OCI-LY1 (cell line): ENCODE results near the gene TNFRSF1A.

Experiments used
- H2AFZ ChIP-seq: fragments of 200-600 bp; sonication (generic), shearing (Covaris generic); 2 replicates; pipeline ENCODE4 v1.6.0; 2014; ENCODE audit warnings: antibody characterized with exemption, mild to moderate bottlenecking, low read length
- H3F3A ChIP-seq: fragments of 200-600 bp; sonication (generic), shearing (Covaris generic); 2 replicates; pipeline ENCODE4 v1.6.0; 2014; ENCODE audit warnings: mild to moderate bottlenecking, antibody characterized with exemption, low read length, moderate library complexity; ENCODE audit not compliant: insufficient read depth
- H3K27ac ChIP-seq: fragments of 200-600 bp; sonication (generic); 2 replicates; pipeline ENCODE4 v1.5.1; 2014; ENCODE audit warnings: low read length, mixed run types, mild to moderate bottlenecking, low read depth; ENCODE audit not compliant: poor library complexity, severe bottlenecking
- H3K27me3 ChIP-seq: fragments of 200-600 bp; sonication (generic); 2 replicates; pipeline ENCODE4 v1.6.0; 2014; ENCODE audit warnings: antibody characterized with exemption, mild to moderate bottlenecking, low read length, moderate library complexity; ENCODE audit not compliant: insufficient read depth
- H3K36me3 ChIP-seq: fragments of 200-600 bp; sonication (generic); 2 replicates; pipeline ENCODE4 v1.6.1; 2014; ENCODE audit warnings: mild to moderate bottlenecking, antibody characterized with exemption, low read length, moderate library complexity, mixed read lengths; ENCODE audit not compliant: insufficient read depth
- H3K4me1 ChIP-seq: fragments of 200-600 bp; sonication (generic); 2 replicates; pipeline ENCODE4 v1.5.1; 2014; ENCODE audit warnings: mild to moderate bottlenecking, low read length, moderate library complexity; ENCODE audit not compliant: insufficient read depth, severe bottlenecking
- H3K4me2 ChIP-seq: fragments of 200-600 bp; sonication (generic), shearing (Covaris generic); 2 replicates; pipeline ENCODE4 v1.6.1; 2014; ENCODE audit warnings: low read length
- H3K4me3 ChIP-seq: fragments of 200-600 bp; sonication (generic); 2 replicates; pipeline ENCODE4 v1.5.1; 2014; ENCODE audit warnings: low read length, low read depth, mild to moderate bottlenecking, mixed read lengths; ENCODE audit not compliant: poor library complexity, severe bottlenecking
- H3K79me2 ChIP-seq: fragments of 200-600 bp; shearing (Covaris generic); 2 replicates; pipeline ENCODE4 v1.6.1; 2016; ENCODE audit warnings: mixed run types, low read length, mixed read lengths; ENCODE audit not compliant: insufficient read depth
- H3K9ac ChIP-seq: fragments of 200-600 bp; sonication (generic), shearing (Covaris generic); 2 replicates; pipeline ENCODE4 v1.6.1; 2014; ENCODE audit warnings: mild to moderate bottlenecking, low read length, mixed read lengths
- H3K9me2 ChIP-seq: fragments of 200-600 bp; sonication (generic), shearing (Covaris generic); 2 replicates; pipeline ENCODE4 v1.6.1; 2014; ENCODE audit warnings: low read depth, mild to moderate bottlenecking, low read length, mixed read lengths
- H3K9me3 ChIP-seq: fragments of 200-600 bp; shearing (Covaris generic); 2 replicates; pipeline ENCODE4 v1.6.1; 2014; ENCODE audit warnings: low read length, mixed read lengths
- H4K20me1 ChIP-seq: fragments of 200-600 bp; sonication (generic), shearing (Covaris generic); 2 replicates; pipeline ENCODE4 v1.6.0; 2016; ENCODE audit warnings: mild to moderate bottlenecking, low read length; ENCODE audit not compliant: insufficient read depth
- EZH2 ChIP-seq: fragments of 200-600 bp; sonication (generic), shearing (Covaris generic); IDR thresholded peaks from 2 replicates; pipeline ENCODE4 v1.8.0; 2017; ENCODE audit warnings: borderline replicate concordance, mixed run types, mild to moderate bottlenecking, antibody characterized with exemption, low read length, moderate library complexity, mixed read lengths
- TF ChIP-seq, protein P1 (sequence below): fragments of 200-600 bp; sonication (generic), shearing (Covaris generic); IDR thresholded peaks from 2 replicates; pipeline ENCODE4 v1.5.1; 2017; ENCODE audit warnings: mild to moderate bottlenecking, antibody characterized with exemption, low read length, moderate library complexity, mixed read lengths

The TNFRSF1A gene

DNA sequence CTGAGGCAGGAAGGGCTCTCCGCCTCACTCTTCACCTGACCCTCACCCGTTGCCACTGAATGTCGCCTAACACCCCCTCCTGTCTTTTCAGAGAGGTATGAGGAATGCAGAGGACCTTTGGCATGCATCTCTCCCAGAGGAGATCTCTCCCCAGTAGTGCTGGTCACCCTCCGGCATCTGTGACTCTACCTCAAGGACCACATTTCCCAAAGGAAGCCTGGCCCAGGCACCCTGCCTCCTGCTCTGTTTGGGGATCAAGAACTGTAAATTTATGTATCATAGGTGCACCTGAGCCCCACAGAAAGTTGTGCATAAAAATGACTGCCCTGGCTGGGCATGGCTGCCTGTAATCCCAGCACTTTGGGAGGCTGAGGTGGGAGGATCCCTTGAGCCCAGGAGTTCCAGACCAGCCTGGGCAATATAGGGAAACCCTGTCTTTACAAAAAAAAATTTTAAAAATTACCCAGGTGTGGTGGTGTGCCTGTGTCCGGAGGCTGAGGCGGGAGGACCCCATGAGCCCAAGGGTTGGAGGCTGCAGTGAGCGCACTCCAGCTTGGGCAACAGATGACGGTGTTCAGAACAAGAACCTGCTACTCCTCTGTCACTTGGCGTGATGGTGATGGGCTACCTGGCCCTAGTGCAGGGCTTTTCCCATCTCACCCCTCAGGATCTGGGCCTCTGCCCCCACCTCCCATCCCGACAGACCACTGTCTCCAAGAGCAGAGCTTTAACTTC lies 13.7 kb downstream of the TNFRSF1A start:
- H3K4me1 ChIP-seq, result peaks cover 19% of the 10 kb centered on the region
- H3K9me3 ChIP-seq, result no peaks in the 10 kb centered on the region
- H3K4me3 ChIP-seq, result no peak overlapping the region
- H3K27ac ChIP-seq, result no peak overlapping the region
- H3F3A ChIP-seq, result no peaks in the 10 kb centered on the region
- 0 out of 2 replicates have a peak, but pooled peaks cover 3% of the 10 kb centered on the region for H3K27me3 ChIP-seq
- H3K9me2 ChIP-seq, result no peaks in the 10 kb centered on the region
- no peaks in the 10 kb centered on the region for H4K20me1 ChIP-seq
- H3K79me2 ChIP-seq, result no peaks in the 10 kb centered on the region
- H3K9ac ChIP-seq, result no peak overlapping the region
- no peak overlapping the region for H2AFZ ChIP-seq
- no peak for TF ChIP-seq EZH2
- TF ChIP-seq, protein P1, sequence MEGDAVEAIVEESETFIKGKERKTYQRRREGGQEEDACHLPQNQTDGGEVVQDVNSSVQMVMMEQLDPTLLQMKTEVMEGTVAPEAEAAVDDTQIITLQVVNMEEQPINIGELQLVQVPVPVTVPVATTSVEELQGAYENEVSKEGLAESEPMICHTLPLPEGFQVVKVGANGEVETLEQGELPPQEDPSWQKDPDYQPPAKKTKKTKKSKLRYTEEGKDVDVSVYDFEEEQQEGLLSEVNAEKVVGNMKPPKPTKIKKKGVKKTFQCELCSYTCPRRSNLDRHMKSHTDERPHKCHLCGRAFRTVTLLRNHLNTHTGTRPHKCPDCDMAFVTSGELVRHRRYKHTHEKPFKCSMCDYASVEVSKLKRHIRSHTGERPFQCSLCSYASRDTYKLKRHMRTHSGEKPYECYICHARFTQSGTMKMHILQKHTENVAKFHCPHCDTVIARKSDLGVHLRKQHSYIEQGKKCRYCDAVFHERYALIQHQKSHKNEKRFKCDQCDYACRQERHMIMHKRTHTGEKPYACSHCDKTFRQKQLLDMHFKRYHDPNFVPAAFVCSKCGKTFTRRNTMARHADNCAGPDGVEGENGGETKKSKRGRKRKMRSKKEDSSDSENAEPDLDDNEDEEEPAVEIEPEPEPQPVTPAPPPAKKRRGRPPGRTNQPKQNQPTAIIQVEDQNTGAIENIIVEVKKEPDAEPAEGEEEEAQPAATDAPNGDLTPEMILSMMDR, result no peak
- H3K36me3 ChIP-seq, result no peaks in the 10 kb centered on the region
- H3K4me2 ChIP-seq, result no peak overlapping the region

DNA sequence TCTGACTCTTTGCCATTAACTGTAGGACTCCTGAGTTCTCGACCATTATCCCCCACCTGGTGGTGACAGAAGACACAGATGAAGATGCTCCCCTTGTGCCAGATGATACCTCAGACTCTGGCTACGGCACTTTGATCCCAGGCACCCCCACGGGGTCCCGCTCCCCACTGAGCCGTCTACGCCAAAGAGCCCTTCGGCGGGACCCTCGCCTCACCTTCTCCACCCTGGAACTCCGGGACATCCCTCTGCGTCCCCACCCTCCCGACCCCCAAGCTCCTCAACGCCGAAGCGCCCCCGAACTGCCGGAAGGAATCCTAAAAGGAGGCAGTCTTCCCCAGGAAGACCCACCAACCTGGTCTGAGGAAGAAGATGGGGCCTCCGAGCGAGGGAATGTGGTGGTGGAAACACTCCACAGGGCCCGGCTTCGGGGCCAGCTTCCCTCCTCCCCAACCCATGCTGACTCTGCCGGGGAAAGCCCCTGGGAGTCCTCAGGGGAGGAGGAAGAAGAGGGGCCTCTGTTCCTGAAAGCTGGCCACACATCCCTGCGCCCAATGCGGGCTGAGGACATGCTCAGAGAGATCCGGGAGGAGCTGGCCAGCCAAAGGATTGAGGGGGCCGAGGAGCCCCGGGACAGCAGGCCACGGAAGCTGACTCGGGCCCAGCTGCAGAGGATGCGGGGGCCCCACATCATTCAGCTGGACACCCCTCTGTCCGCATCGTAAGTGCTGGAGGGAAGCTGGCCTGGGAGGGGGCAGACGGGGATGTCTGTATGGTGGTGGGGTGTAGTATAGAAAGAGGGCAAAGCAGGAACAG lies 14.4 kb downstream of the TNFRSF1A start:
- H3K27ac ChIP-seq, result no peak overlapping the region
- H3K36me3 ChIP-seq, result no peaks in the 10 kb centered on the region
- no peak overlapping the region for H2AFZ ChIP-seq
- H3F3A ChIP-seq, result no peaks in the 10 kb centered on the region
- H3K4me1 ChIP-seq, result peaks cover 16% of the 10 kb centered on the region
- no peaks in the 10 kb centered on the region for H3K79me2 ChIP-seq
- H4K20me1 ChIP-seq, result no peaks in the 10 kb centered on the region
- no peak overlapping the region for H3K9ac ChIP-seq
- no peak overlapping the region for H3K4me2 ChIP-seq
- no peak overlapping the region for H3K4me3 ChIP-seq
- H3K9me3 ChIP-seq, result no peaks in the 10 kb centered on the region
- H3K9me2 ChIP-seq, result no peaks in the 10 kb centered on the region
- H3K27me3 ChIP-seq, result 0 out of 2 replicates have a peak, but pooled peaks cover 3% of the 10 kb centered on the region
- no peak for TF ChIP-seq EZH2
- TF ChIP-seq, protein P1, result no peak

DNA sequence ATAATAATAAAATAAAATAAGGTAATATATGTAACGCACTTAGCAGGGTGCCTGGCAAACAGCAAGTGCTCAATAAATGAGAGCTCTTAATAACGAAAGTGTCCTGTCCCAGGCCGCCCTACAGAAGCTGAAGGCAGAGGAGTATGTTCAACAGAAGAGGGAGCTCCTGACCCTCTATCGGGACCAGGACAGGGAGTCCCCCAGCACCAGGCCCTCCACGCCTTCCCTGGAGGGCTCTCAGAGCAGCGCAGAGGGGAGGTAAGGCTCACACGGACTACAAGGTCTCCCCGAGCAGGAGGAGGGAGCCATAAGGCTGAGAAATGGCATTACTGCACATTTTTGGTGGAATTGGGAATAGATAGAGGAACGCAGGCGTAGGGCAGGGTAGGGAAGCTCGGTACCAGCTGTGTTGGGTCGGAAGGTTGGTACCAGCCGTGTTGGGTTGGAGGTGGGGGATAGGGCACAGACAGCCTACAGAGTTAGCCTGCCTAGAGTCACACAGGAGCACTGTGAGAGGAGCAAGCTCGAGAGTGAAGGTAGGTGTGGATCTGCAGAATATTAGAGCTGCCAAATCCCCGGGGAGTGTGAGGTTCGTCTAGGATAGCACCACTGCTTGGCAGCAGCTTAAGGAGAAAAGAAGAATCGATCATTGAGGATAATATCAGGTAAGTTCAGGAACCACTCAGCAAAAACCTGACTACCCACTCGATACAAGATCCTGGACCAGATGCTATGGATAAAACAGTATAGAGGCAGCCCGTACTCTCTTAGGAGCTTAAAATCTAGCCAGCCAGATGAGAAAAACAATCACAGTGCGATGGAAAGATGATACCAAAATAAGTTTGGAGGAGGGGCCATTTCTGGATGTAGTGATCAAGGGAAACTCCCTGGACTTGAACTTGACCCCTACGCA lies 15.3 kb downstream of the TNFRSF1A start:
- Histone ChIP-seq H3K4me2 (no peak overlapping the region), H3F3A (no peaks in the 10 kb centered on the region), H3K27ac (no peak overlapping the region)

More for the DNA sequence above, 15.3 kb downstream of the TNFRSF1A start:
- H3K79me2 ChIP-seq, result no peaks in the 10 kb centered on the region
- no peaks in the 10 kb centered on the region for H3K36me3 ChIP-seq
- no peak overlapping the region for H2AFZ ChIP-seq
- TF ChIP-seq EZH2, result no peak
- TF ChIP-seq, protein P1, result peak; percentile 48
- no peak overlapping the region for H3K4me3 ChIP-seq
- H3K9me2 ChIP-seq, result no peaks in the 10 kb centered on the region
- H3K9me3 ChIP-seq, result no peaks in the 10 kb centered on the region
- H4K20me1 ChIP-seq, result no peaks in the 10 kb centered on the region
- peaks cover 16% of the 10 kb centered on the region for H3K4me1 ChIP-seq
- H3K27me3 ChIP-seq, result 0 out of 2 replicates have a peak, but pooled peaks cover 3% of the 10 kb centered on the region
- H3K9ac ChIP-seq, result no peak overlapping the region
